Vagina (tissue), 2 donors: Measurements from ENCODE around the gene LMNTD2. TPM values are rescaled to one million over a fixed set of nuclear protein-coding genes. Genes with fewer than 3 reads are reported as not detected.

ENCODE experiments used
- DNase-seq, 2 donors: peaks; one replicate each; pipeline ENCODE4 v3.0.0-alpha.2; 2017; ENCODE audit errors: extremely low spot score in 2 of 2
- H3K27ac ChIP-seq: fragments of 200-600 bp; sonication (generic); one replicate; pipeline ENCODE4 v1.5.1; 2019
- H3K27me3 ChIP-seq: fragments of 200-600 bp; sonication (generic); one replicate; pipeline ENCODE4 v1.5.1; 2019
- H3K36me3 ChIP-seq, 2 donors: fragments of 200-600 bp; sonication (generic); one replicate each; pipeline ENCODE4 v1.5.1; 2017 to 2019
- H3K4me1 ChIP-seq: fragments of 200-600 bp; sonication (generic); one replicate; pipeline ENCODE4 v1.5.1; 2019
- H3K4me3 ChIP-seq, 2 donors: fragments of 200-600 bp; sonication (generic); 1 replicate in 1 of 2; 2 replicates in 1 of 2; pipeline ENCODE4 v1.5.1; 2016 to 2019
- H3K9me3 ChIP-seq: fragments of 200-600 bp; sonication (generic); one replicate; pipeline ENCODE4 v1.5.1; 2019
- CTCF ChIP-seq, 3 experiments: fragments of 450-650 bp in 2 of 3; fragments of 200-600 bp in 1 of 3; sonication (generic) in 1 of 3; IDR thresholded peaks; one replicate each; pipeline ENCODE4 v1.5.1; 2017 to 2019; ENCODE audit warnings: antibody characterized with exemption in 3 of 3, mild to moderate bottlenecking in 2 of 3, moderate library complexity in 2 of 3
- POLR2A ChIP-seq, 2 donors: fragments of 450-650 bp; IDR thresholded peaks; one replicate each; pipeline ENCODE4 v1.6.1; 2017; ENCODE audit warnings: antibody characterized with exemption in 2 of 2, mild to moderate bottlenecking in 2 of 2, moderate library complexity in 2 of 2
- POLR2AphosphoS5 ChIP-seq, 2 donors: sonication (generic); formaldehyde crosslinking; IDR thresholded peaks; one replicate each; pipeline ENCODE4 v1.9.0; 2017; ENCODE audit warnings: antibody characterized with exemption in 2 of 2, mild to moderate bottlenecking in 2 of 2, low read depth in 1 of 2; ENCODE audit not compliant: insufficient read depth in 1 of 2
- intact Hi-C: fragments of 100-400 bp; cut with DNase I; formaldehyde crosslinking; loops from one replicate; pipeline ENCODE4 v1.15.1; 2023
- total RNA-seq: library from RNA; depleted of rRNA; stranded (reverse); fragments of >200 nt; gene quantifications from one replicate; pipeline ENCODE4 v1.2.3, GENCODE V29; 2016

The LMNTD2 gene
- total RNA-seq, 1 donor from 2014 or later = 1.7 TPM

GRCh38 chr11:607020-607780 is 46.7 kb upstream of the LMNTD2 start:
- H3K27ac ChIP-seq = peak overlapping the region; percentile 4
- TF ChIP-seq POLR2A (IDR thresholded peaks at IDR 0.05) = no peak
- no peak for TF ChIP-seq POLR2AphosphoS5 (IDR thresholded peaks at IDR 0.05; ENCODE audit: insufficient read depth in 1 of 2, low read depth in 1 of 2)
- TF ChIP-seq CTCF (IDR thresholded peaks at IDR 0.05) = no peak
- H3K36me3 ChIP-seq = peaks cover 0 to 97% of the 10 kb centered on the region in 2 donors
- H3K9me3 ChIP-seq = no peaks in the 10 kb centered on the region
- no peak for DNase-seq
- H3K4me1 ChIP-seq = no peaks in the 10 kb centered on the region
- H3K27me3 ChIP-seq = no peaks in the 10 kb centered on the region
- intact Hi-C loops = no loop called here
- no peak overlapping the region for H3K4me3 ChIP-seq

GRCh38 chr11:606245-606644 is 45.7 kb upstream of the LMNTD2 start:
- intact Hi-C loops = no loop called here
- DNase-seq = no peak
- Histone ChIP-seq H3K4me3 (no peak overlapping the region), H3K36me3 (peaks cover 0 to 96% of the 10 kb centered on the region in 2 donors), H3K27ac (peak overlapping the region; percentile 4), H3K4me1 (no peaks in the 10 kb centered on the region), H3K9me3 (no peaks in the 10 kb centered on the region), H3K27me3 (no peaks in the 10 kb centered on the region)
- no peak for TF ChIP-seq POLR2A (IDR thresholded peaks at IDR 0.05)
- TF ChIP-seq POLR2AphosphoS5 (IDR thresholded peaks at IDR 0.05; ENCODE audit: insufficient read depth in 1 of 2, low read depth in 1 of 2) = peak; percentile 66 to 71

- intact Hi-C loops = no loop called here
- peaks cover 0 to 92% of the 10 kb centered on the region in 2 donors for H3K36me3 ChIP-seq
- no peak for DNase-seq
These were observed 45.0 kb upstream of the LMNTD2 start for GRCh38 chr11:605286-606129.

GRCh38 chr11:603154-603553 is 42.6 kb upstream of the LMNTD2 start:
- intact Hi-C loops = no loop called here
- no peak for DNase-seq
- Histone ChIP-seq H3K36me3 (peaks cover 0 to 92% of the 10 kb centered on the region in 2 donors), H3K27ac (no peak overlapping the region), H3K27me3 (no peaks in the 10 kb centered on the region), H3K4me3 (no peak overlapping the region), H3K4me1 (no peaks in the 10 kb centered on the region), H3K9me3 (no peaks in the 10 kb centered on the region)
- no peak for TF ChIP-seq POLR2AphosphoS5 (IDR thresholded peaks at IDR 0.05; ENCODE audit: insufficient read depth in 1 of 2, low read depth in 1 of 2)

More at GRCh38 chr11:605286-606129, 45.0 kb upstream of the LMNTD2 start:
- Histone ChIP-seq H3K9me3 (no peaks in the 10 kb centered on the region), H3K4me3 (no peak overlapping the region), H3K27me3 (no peaks in the 10 kb centered on the region), H3K4me1 (no peaks in the 10 kb centered on the region), H3K27ac (peak overlapping the region; percentile 4)
- no peak for TF ChIP-seq POLR2A (IDR thresholded peaks at IDR 0.05)
- no peak for TF ChIP-seq POLR2AphosphoS5 (IDR thresholded peaks at IDR 0.05; ENCODE audit: insufficient read depth in 1 of 2, low read depth in 1 of 2)
- TF ChIP-seq CTCF (IDR thresholded peaks at IDR 0.05) = no peak

GRCh38 chr11:601573-602245 is 41.2 kb upstream of the LMNTD2 start:
- H3K27me3 ChIP-seq = no peaks in the 10 kb centered on the region
- H3K4me1 ChIP-seq = no peaks in the 10 kb centered on the region
- H3K4me3 ChIP-seq = no peak overlapping the region
- no peak for DNase-seq
- H3K9me3 ChIP-seq = no peaks in the 10 kb centered on the region
- no peak overlapping the region for H3K27ac ChIP-seq
- peaks cover 0 to 92% of the 10 kb centered on the region in 2 donors for H3K36me3 ChIP-seq
- intact Hi-C loops = loop anchor here (1.0 kb wide), 1 partner anchor 41 kb away; no protein-coding TSS in a partner anchor
- TF ChIP-seq CTCF (IDR thresholded peaks at IDR 0.05) = no peak
- no peak for TF ChIP-seq POLR2A (IDR thresholded peaks at IDR 0.05)
- no peak for TF ChIP-seq POLR2AphosphoS5 (IDR thresholded peaks at IDR 0.05; ENCODE audit: insufficient read depth in 1 of 2, low read depth in 1 of 2)
